Mucosa of descending colon (tissue), 3 donors: ENCODE data around the gene VAV3. TPM values are rescaled to one million over a fixed set of nuclear protein-coding genes. Genes with fewer than 3 reads are reported as not detected.

Experiments
- ATAC-seq: fragments of 200-7000 bp; cut with Tn5 transposase; one replicate; pipeline ENCODE4 v1.9.1; 2020; ENCODE audit warnings: mild to moderate bottlenecking, moderate library complexity
- DNase-seq, 3 donors: peaks; one replicate each; pipeline ENCODE4 v3.0.0-alpha.2; 2020
- H3K36me3 ChIP-seq: fragments of 200-600 bp; one replicate; pipeline ENCODE4 v1.8.0; 2021; ENCODE audit warnings: low read depth, mild to moderate bottlenecking
- H3K4me1 ChIP-seq: fragments of 200-600 bp; one replicate; pipeline ENCODE4 v1.8.0; 2021; ENCODE audit warnings: low read depth, mild to moderate bottlenecking
- H3K4me3 ChIP-seq: fragments of 200-600 bp; one replicate; pipeline ENCODE4 v1.8.0; 2021; ENCODE audit warnings: mild to moderate bottlenecking
- H3K9me3 ChIP-seq: fragments of 200-600 bp; one replicate; pipeline ENCODE4 v1.8.0; 2021; ENCODE audit warnings: mild to moderate bottlenecking
- CTCF ChIP-seq: fragments of 200-600 bp; IDR thresholded peaks from one replicate; pipeline ENCODE4 v1.8.0; 2022; ENCODE audit warnings: antibody characterized with exemption, mild to moderate bottlenecking
- intact Hi-C, 2 donors: fragments of 100-400 bp; cut with DNase I in 1 of 2; cut with micrococcal nuclease in 1 of 2; formaldehyde crosslinking; loops; one replicate each; pipeline versions ENCODE4 v1.11.0 to v1.11.1; 2022; cut with DNase I, micrococcal nuclease
- total RNA-seq, 3 donors: library from RNA; stranded (reverse); fragmentation: NEBNext Ultra II Directional in 2 of 3; extraction: Animal tissue kit (Norgen Biotek cat#: 25700) in 2 of 3; gene quantifications; one replicate each; pipeline versions ENCODE4 v1.2.1 to v1.2.4, GENCODE V29; 2021 to 2023
- donor health status: DM: no; HTN: no; CAD: no; lungs with moderate emphysema.
- donor health status: DM: no; HTN: no; CAD: no.
- donor health status: DM: no; HTN: yes; CAD: no.

Gene VAV3
- total RNA-seq, 3 donors from 2014 or later = 41.3 to 142 (median 101) TPM

- ATAC-seq = no peak
- no peak for DNase-seq
- no peak for TF ChIP-seq CTCF
- Histone ChIP-seq H3K4me3 (no peak overlapping the region), H3K4me1 (peaks cover 3% of the 10 kb centered on the region), H3K9me3 (no peaks in the 10 kb centered on the region), H3K36me3 (no peaks in the 10 kb centered on the region)
- intact Hi-C loops = no loop called here
Measured at GRCh38 chr1:107997866-107998265, 32.9 kb upstream of the VAV3 start.

GRCh38 chr1:107993920-107994319 lies 28.9 kb upstream of the VAV3 start:
- DNase-seq (no peak), ATAC-seq (no peak)
- TF ChIP-seq CTCF = no peak
- no peaks in the 10 kb centered on the region for H3K4me1 ChIP-seq
- H3K4me3 ChIP-seq = no peak overlapping the region
- H3K36me3 ChIP-seq = no peaks in the 10 kb centered on the region
- H3K9me3 ChIP-seq = no peaks in the 10 kb centered on the region
- intact Hi-C loops = no loop called here

GRCh38 chr1:107992347-107992746 lies 27.4 kb upstream of the VAV3 start:
- intact Hi-C loops = no loop called here
- no peak overlapping the region for H3K4me3 ChIP-seq
- H3K9me3 ChIP-seq = no peaks in the 10 kb centered on the region
- no peak for ATAC-seq
- H3K4me1 ChIP-seq = no peaks in the 10 kb centered on the region
- no peak for TF ChIP-seq CTCF
- no peak for DNase-seq
- H3K36me3 ChIP-seq = no peaks in the 10 kb centered on the region

GRCh38 chr1:107991371-107992066 lies 26.5 kb upstream of the VAV3 start:
- intact Hi-C loops = no loop called here

GRCh38 chr1:107990606-107991005 lies 25.6 kb upstream of the VAV3 start:
- ATAC-seq (no peak), DNase-seq (no peak)
- no peak overlapping the region for H3K4me3 ChIP-seq
- no peaks in the 10 kb centered on the region for H3K36me3 ChIP-seq
- H3K4me1 ChIP-seq = no peaks in the 10 kb centered on the region
- intact Hi-C loops = no loop called here
- TF ChIP-seq CTCF = no peak
- H3K9me3 ChIP-seq = no peaks in the 10 kb centered on the region

More at GRCh38 chr1:107991371-107992066, 26.5 kb upstream of the VAV3 start:
- Histone ChIP-seq H3K9me3 (no peaks in the 10 kb centered on the region), H3K4me3 (no peak overlapping the region), H3K36me3 (no peaks in the 10 kb centered on the region), H3K4me1 (no peaks in the 10 kb centered on the region)
- no peak for TF ChIP-seq CTCF
- ATAC-seq (no peak), DNase-seq (no peak)

GRCh38 chr1:107981277-107981676 lies 16.3 kb upstream of the VAV3 start:
- no peaks in the 10 kb centered on the region for H3K9me3 ChIP-seq
- H3K4me1 ChIP-seq = no peaks in the 10 kb centered on the region
- DNase-seq = no peak
- intact Hi-C loops = no loop called here
- no peak for TF ChIP-seq CTCF
- no peak overlapping the region for H3K4me3 ChIP-seq
- no peak for ATAC-seq
- no peaks in the 10 kb centered on the region for H3K36me3 ChIP-seq
